ENCODE measurements around the gene CAPZA1. TPM values are rescaled to one million over a fixed set of nuclear protein-coding genes. Genes with fewer than 3 reads are reported as not detected.

The CAPZA1 gene
- total RNA-seq, 1 experiment from 2014 or later: 148 TPM

DNA sequence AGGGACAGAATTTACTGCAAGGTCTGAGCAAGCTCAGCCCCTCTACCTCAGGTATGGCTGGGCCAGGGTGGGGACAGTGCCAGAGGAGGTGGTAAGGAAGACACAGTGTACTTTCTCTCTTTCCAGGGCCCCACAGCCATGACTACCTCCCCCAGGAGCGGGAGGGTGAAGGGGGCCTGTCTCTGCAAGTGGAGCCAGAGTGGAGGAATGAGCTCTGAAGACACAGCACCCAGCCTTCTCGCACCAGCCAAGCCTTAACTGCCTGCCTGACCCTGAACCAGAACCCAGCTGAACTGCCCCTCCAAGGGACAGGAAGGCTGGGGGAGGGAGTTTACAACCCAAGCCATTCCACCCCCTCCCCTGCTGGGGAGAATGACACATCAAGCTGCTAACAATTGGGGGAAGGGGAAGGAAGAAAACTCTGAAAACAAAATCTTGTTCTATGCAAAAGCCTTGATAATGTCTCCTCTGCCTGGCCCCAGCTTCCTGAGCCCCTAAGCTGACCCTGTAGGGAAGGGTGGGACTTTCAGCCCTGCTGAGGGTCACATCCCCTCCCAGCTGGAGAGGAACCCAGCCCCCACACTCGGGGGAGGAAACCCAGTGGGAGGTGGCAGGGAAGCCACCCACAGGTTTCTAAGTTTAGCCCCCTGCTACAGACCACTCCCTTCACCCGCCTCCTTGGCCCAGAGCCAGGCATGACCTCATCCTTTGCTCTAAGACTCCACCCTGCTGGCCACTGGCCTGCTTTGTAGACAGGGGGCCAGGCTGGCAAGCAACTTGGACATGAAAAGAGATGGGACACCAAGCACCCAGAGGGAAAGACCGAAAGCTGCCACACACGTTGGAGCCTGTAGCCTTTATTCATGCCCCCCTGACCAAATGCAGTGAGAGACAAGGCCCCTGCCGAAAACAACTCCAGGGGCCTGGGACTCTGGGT is 80.9 kb downstream of the CAPZA1 start:
- RAD21 ChIA-PET (ENCODE audit: low non-redundant PET in 1 of 2, low total read pairs in 2 of 2, uncharacterized antibody in 2 of 2, unreplicated experiment in 2 of 2): no interaction called here
- peak overlapping the region; percentile 16 to 31 for H3K4me3 ChIP-seq (replicated peaks in 1 of 2; ENCODE audit: low read depth in 1 of 2, low read length in 2 of 2)

DNA sequence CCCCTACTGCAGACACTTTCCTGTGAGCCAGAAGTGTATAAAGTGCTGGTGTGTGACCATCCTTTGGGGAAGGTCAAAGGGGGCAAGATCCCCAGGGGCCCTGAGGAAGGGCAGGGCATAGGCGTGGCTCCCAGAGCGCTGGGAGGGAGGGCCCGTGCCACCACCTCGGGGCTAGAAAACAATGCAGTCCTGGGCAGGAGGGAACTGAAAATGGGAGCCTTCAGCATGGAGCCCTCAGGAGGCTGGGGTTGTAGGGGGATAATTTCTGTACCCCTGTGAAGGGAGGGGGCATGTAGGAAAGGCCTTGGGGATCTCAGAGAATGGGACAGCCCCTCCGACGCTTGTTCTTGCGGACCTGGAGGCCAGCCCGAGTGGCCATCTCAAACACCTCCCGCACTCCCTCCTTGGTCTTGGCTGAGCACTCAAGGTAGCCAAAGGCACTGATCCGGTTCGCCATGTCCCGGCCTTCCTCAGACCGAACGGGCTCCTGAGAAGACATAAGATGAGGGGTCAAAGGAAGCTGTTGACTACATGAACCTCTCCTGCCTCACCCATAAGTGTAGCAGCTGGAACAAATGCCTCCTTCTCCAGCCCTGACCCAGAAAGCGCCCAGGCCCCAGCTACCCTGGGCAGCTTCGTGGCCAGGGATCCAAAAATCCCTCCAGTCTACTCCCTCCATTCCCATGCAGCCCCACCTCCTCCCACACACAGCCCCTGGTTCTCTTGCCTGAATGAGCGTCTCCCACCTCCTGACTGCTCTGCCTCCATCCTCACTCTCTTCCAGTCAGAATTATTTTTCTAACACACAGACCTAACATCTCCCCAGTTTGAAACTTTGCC is 81.8 kb downstream of the CAPZA1 start:
- no peak for ATAC-seq
- intact Hi-C loops (cut with micrococcal nuclease): loop anchor here (10.0 kb wide), 1 partner anchor 177 kb away; no protein-coding TSS in a partner anchor

More for the DNA sequence above, 80.9 kb downstream of the CAPZA1 start:
- H3K27ac ChIP-seq (ENCODE audit: low read depth, low read length): peak overlapping the region; percentile 73
- intact Hi-C loops (cut with micrococcal nuclease): loop anchor here (10.0 kb wide), 1 partner anchor 176 kb away; no protein-coding TSS in a partner anchor
- peak; percentile 77 for DNase-seq (ENCODE audit: low read depth, low spot score)
- no peak overlapping the region for H2AFZ ChIP-seq (ENCODE audit: low read depth, low read length, poor library complexity, severe bottlenecking)
- ATAC-seq: peak; percentile 46
- TF ChIP-seq SIN3A (IDR thresholded peaks at IDR 0.05; ENCODE audit: low read depth) (no peak), POLR2AphosphoS5 (IDR thresholded peaks at IDR 0.05; ENCODE audit: low read depth, low read length) (peak; percentile 79)
- no TSS peak for BruUV-seq (replicated peaks)
- peaks cover 48 to 68% of the 10 kb centered on the region in 2 experiments for H3K4me1 ChIP-seq (ENCODE audit: control insufficient read depth in 1 of 2, insufficient read depth in 2 of 2, low read length in 2 of 2)
- no peaks in the 10 kb centered on the region for H3K27me3 ChIP-seq (ENCODE audit: insufficient read depth, low read length)
- ChIA-PET POLR2A (interaction anchor here (2.4 kb wide), 1 partner anchor 26 kb away, joined by 9 read pairs; the partner anchor contains the start of gene MOV10), CTCF (interaction anchor here (1.2 kb wide), 1 partner anchor 304 kb away, joined by 3 read pairs; the partner anchor contains the start of gene CTTNBP2NL)
- peak overlapping the region; percentile 47 for H3K9ac ChIP-seq (ENCODE audit: low read length)
- no peaks in the 10 kb centered on the region for H4K20me1 ChIP-seq (ENCODE audit: insufficient read depth)
- peaks cover 26% of the 10 kb centered on the region for H3K79me2 ChIP-seq (ENCODE audit: insufficient read depth, low read length)
- H3K4me2 ChIP-seq (ENCODE audit: low read length): peak overlapping the region; percentile 76
- no peaks in the 10 kb centered on the region for H3K9me2 ChIP-seq (ENCODE audit: insufficient read depth)
- no peaks in the 10 kb centered on the region for H3K9me3 ChIP-seq (ENCODE audit: control insufficient read depth in 1 of 2, insufficient read depth in 1 of 2, low read depth in 1 of 2, low read length in 2 of 2)
- H3K36me3 ChIP-seq (ENCODE audit: control insufficient read depth in 1 of 2, insufficient read depth in 2 of 2, low read length in 2 of 2): peaks cover 4 to 23% of the 10 kb centered on the region in 2 experiments; a peak in 3 of 4 replicates

More for the DNA sequence above, 81.8 kb downstream of the CAPZA1 start:
- RAD21 ChIA-PET (ENCODE audit: low non-redundant PET in 1 of 2, low total read pairs in 2 of 2, uncharacterized antibody in 2 of 2, unreplicated experiment in 2 of 2): no interaction called here
- H4K20me1 ChIP-seq (ENCODE audit: insufficient read depth): no peaks in the 10 kb centered on the region
- no peak for DNase-seq (ENCODE audit: low read depth, low spot score)
- H3K4me2 ChIP-seq (ENCODE audit: low read length): peak overlapping the region; percentile 76
- no peaks in the 10 kb centered on the region for H3K9me2 ChIP-seq (ENCODE audit: insufficient read depth)
- peaks cover 35% of the 10 kb centered on the region for H3K79me2 ChIP-seq (ENCODE audit: insufficient read depth, low read length)
- CTCF ChIA-PET: interaction anchor here (1.2 kb wide), 1 partner anchor 305 kb away, joined by 3 read pairs; the partner anchor contains the start of gene CTTNBP2NL
- no peaks in the 10 kb centered on the region for H3K9me3 ChIP-seq (ENCODE audit: control insufficient read depth in 1 of 2, insufficient read depth in 1 of 2, low read depth in 1 of 2, low read length in 2 of 2)
- peaks cover 53 to 75% of the 10 kb centered on the region in 2 experiments for H3K4me1 ChIP-seq (ENCODE audit: control insufficient read depth in 1 of 2, insufficient read depth in 2 of 2, low read length in 2 of 2)
- H3K4me3 ChIP-seq (replicated peaks in 1 of 2; ENCODE audit: low read depth in 1 of 2, low read length in 2 of 2): peak overlapping the region in 1 of 2 experiments; percentile 31; a peak in 1 of 4 replicates
- H2AFZ ChIP-seq (ENCODE audit: low read depth, low read length, poor library complexity, severe bottlenecking): no peak overlapping the region
- H3K27ac ChIP-seq (ENCODE audit: low read depth, low read length): peak overlapping the region; percentile 73
- TSS peak; percentile 13 for BruUV-seq (replicated peaks)
- POLR2A ChIA-PET: interaction anchor here (2.4 kb wide), 1 partner anchor 27 kb away, joined by 9 read pairs; the partner anchor contains the start of gene MOV10
- TF ChIP-seq ZFX (IDR thresholded peaks at IDR 0.05) (no peak), POLR2AphosphoS5 (IDR thresholded peaks at IDR 0.05; ENCODE audit: low read depth, low read length) (peak; percentile 7; the same call in 1 of the 2 replicates)
- H3K36me3 ChIP-seq (ENCODE audit: control insufficient read depth in 1 of 2, insufficient read depth in 2 of 2, low read length in 2 of 2): peaks cover 2 to 23% of the 10 kb centered on the region in 2 experiments; a peak in 2 of 4 replicates
- no peaks in the 10 kb centered on the region for H3K27me3 ChIP-seq (ENCODE audit: insufficient read depth, low read length)
- H3K9ac ChIP-seq (ENCODE audit: low read length): peak overlapping the region; percentile 47
